SK-N-SH treated with all-trans-retinoic acid at 6 μM for 48 hours (cell line): ENCODE data around the gene TSPAN18.
A peak's percentile ranks its signal among the peaks of the same experiment; 100 is the strongest.

Experiments used
- ATAC-seq: fragments of 200-7000 bp; cut with Tn5 transposase; 3 replicates; pipeline ENCODE4 v1.9.1; 2020; ENCODE audit warnings: mild to moderate bottlenecking, moderate library complexity
- ARNTL ChIP-seq: fragments of 450-650 bp; formaldehyde crosslinking; IDR thresholded peaks from 2 replicates; pipeline ENCODE4 v1.5.0; 2020; ENCODE audit warnings: low read depth, mild to moderate bottlenecking, moderate library complexity, borderline replicate concordance
- BACH2 ChIP-seq: fragments of 250-450 bp; sonication (Bioruptor Pico); IDR thresholded peaks from 2 replicates; pipeline ENCODE4 v1.9.0; 2021; ENCODE audit warnings: mild to moderate bottlenecking, borderline replicate concordance
- ESRRG ChIP-seq: fragments of 250-450 bp; sonication (Bioruptor Pico); IDR thresholded peaks from 2 replicates; pipeline ENCODE4 v1.6.1; 2021; ENCODE audit warnings: mild to moderate bottlenecking
- ISL1 ChIP-seq: fragments of 250-450 bp; sonication (Bioruptor Pico); IDR thresholded peaks from 2 replicates; pipeline ENCODE4 v2.1.2; 2022; ENCODE audit warnings: mild to moderate bottlenecking, moderate library complexity
- PATZ1 ChIP-seq: fragments of 250-450 bp; sonication (Bioruptor Pico); IDR thresholded peaks from 2 replicates; pipeline ENCODE4 v1.8.0; 2020; ENCODE audit warnings: mild to moderate bottlenecking, moderate library complexity, borderline replicate concordance
- POU6F1 ChIP-seq: fragments of 250-450 bp; sonication (Bioruptor Pico); IDR thresholded peaks from 2 replicates; pipeline ENCODE4 v1.8.0; 2021; ENCODE audit warnings: low read depth, mild to moderate bottlenecking, moderate library complexity, borderline replicate concordance
- PPARA ChIP-seq: fragments of 250-450 bp; sonication (Bioruptor Pico); IDR thresholded peaks from 2 replicates; pipeline ENCODE4 v1.5.0; 2020; ENCODE audit warnings: mild to moderate bottlenecking, borderline replicate concordance
- RARB ChIP-seq: fragments of 250-450 bp; sonication (Bioruptor Pico); IDR thresholded peaks from 2 replicates; pipeline ENCODE4 v1.8.0; 2021; ENCODE audit warnings: mild to moderate bottlenecking, moderate library complexity
- TCF4 ChIP-seq: fragments of 250-450 bp; sonication (Bioruptor Pico); IDR thresholded peaks from 2 replicates; pipeline ENCODE4 v1.8.0; 2021; ENCODE audit warnings: mild to moderate bottlenecking, moderate library complexity, borderline replicate concordance
- ZC3H10 ChIP-seq: fragments of 250-450 bp; sonication (Bioruptor Pico); IDR thresholded peaks from 2 replicates; pipeline ENCODE4 v1.5.1; 2021; ENCODE audit warnings: mild to moderate bottlenecking, moderate library complexity
- ZFP3 ChIP-seq: fragments of 250-450 bp; sonication (Bioruptor Pico); IDR thresholded peaks from 2 replicates; pipeline ENCODE4 v1.5.0; 2020; ENCODE audit warnings: mild to moderate bottlenecking, moderate library complexity
- ZNF565 ChIP-seq: fragments of 450-650 bp; formaldehyde crosslinking; conservative IDR thresholded peaks from 2 replicates; pipeline ENCODE4 v1.5.0; 2020; ENCODE audit warnings: low read depth, mild to moderate bottlenecking, moderate library complexity
- ZNF70 ChIP-seq: fragments of 450-650 bp; formaldehyde crosslinking; IDR thresholded peaks from 2 replicates; pipeline ENCODE4 v1.5.0; 2020; ENCODE audit warnings: mild to moderate bottlenecking, moderate library complexity
- TF ChIP-seq, protein P1 (sequence below): fragments of 250-450 bp; sonication (Bioruptor Pico); IDR thresholded peaks from 2 replicates; pipeline ENCODE4 v1.5.0; 2020; ENCODE audit warnings: mild to moderate bottlenecking, moderate library complexity
- TF ChIP-seq, protein P2 (sequence below): fragments of 250-450 bp; sonication (Bioruptor Pico); IDR thresholded peaks from 2 replicates; pipeline ENCODE4 v1.5.1; 2020; ENCODE audit warnings: low read depth, mild to moderate bottlenecking, moderate library complexity

TSPAN18 gene

DNA sequence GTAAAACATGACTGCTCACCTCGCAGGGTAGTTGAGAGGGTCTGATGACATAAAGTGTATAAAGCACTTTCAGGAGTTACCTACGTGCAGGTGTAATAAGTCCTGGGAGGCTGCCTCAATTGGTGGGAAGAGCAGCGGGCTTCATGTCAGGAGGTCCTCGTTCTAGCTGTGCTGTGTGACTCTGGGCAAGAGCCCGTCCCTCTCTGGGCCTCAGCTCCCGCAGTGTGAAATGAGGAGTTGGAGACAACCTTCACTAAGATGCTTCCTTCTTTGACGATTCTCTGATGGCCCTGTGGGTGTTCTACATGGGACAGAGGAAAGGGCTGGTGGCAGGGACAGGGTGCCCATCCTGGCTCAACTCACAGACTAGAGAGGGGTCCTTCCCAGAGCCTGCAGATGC lies 166.1 kb downstream of the TSPAN18 start:
- ATAC-seq, result no peak
- TF ChIP-seq, protein P1, sequence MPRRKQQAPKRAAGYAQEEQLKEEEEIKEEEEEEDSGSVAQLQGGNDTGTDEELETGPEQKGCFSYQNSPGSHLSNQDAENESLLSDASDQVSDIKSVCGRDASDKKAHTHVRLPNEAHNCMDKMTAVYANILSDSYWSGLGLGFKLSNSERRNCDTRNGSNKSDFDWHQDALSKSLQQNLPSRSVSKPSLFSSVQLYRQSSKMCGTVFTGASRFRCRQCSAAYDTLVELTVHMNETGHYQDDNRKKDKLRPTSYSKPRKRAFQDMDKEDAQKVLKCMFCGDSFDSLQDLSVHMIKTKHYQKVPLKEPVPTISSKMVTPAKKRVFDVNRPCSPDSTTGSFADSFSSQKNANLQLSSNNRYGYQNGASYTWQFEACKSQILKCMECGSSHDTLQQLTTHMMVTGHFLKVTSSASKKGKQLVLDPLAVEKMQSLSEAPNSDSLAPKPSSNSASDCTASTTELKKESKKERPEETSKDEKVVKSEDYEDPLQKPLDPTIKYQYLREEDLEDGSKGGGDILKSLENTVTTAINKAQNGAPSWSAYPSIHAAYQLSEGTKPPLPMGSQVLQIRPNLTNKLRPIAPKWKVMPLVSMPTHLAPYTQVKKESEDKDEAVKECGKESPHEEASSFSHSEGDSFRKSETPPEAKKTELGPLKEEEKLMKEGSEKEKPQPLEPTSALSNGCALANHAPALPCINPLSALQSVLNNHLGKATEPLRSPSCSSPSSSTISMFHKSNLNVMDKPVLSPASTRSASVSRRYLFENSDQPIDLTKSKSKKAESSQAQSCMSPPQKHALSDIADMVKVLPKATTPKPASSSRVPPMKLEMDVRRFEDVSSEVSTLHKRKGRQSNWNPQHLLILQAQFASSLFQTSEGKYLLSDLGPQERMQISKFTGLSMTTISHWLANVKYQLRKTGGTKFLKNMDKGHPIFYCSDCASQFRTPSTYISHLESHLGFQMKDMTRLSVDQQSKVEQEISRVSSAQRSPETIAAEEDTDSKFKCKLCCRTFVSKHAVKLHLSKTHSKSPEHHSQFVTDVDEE (CRISPR knock-in tag), result no peak
- TF ChIP-seq TCF4 (CRISPR knock-in tag) (no peak), ZNF70 (CRISPR knock-in tag) (no peak), RARB (CRISPR knock-in tag) (no peak), ESRRG (CRISPR knock-in tag) (no peak), ZFP3 (CRISPR knock-in tag) (no peak), ZNF565 (CRISPR knock-in tag) (no peak)

GRCh38 chr11:44893308-44893822 lies 166.6 kb downstream of the TSPAN18 start:
- ATAC-seq, result no peak

DNA sequence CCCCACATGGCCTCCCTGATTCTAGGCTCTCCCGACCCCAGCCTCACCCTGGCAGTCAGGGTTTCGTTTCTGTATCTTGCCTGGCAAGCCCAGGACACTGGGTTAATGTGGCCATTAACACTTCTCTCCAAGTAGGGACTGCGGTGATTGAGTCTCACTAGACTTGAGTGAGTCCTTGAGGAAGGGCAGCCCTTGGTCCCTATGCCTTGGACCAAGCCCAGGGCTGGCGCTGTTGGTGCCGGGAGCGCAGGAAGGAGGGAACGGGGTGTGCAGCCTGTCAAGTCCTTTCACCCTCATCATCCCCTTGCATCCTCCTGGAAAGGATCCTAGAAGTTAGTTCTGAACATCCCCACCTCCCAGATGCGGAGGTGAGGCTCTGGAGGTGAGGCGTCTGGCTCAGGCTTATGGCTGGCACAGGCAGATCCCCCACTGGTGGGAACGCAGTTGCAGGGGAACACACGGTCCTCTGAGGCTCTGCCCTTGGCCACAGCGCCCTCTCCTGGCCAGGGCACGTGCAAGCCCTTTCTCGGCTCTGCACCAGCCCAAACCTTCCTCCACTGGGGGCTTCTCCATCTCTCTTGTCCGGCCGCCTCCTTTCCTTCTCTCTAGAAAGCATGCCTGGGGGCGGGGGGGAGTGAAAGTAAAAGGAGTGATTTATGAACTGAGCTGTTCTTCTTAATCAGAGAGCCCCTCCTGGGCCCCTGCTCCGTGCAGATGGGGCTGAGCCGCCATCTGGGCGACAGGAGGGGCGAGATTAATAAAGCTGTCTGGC lies 167.3 kb downstream of the TSPAN18 start:
- ATAC-seq, result peak; percentile 99
- TF ChIP-seq, protein P1 (CRISPR knock-in tag), result no peak
- TF ChIP-seq POU6F1 (CRISPR knock-in tag), result no peak
- no peak for TF ChIP-seq ISL1
- no peak for TF ChIP-seq RARB (CRISPR knock-in tag)
- no peak for TF ChIP-seq ZC3H10 (CRISPR knock-in tag)
- no peak for TF ChIP-seq ZNF565 (CRISPR knock-in tag)
- no peak for TF ChIP-seq ZFP3 (CRISPR knock-in tag)
- no peak for TF ChIP-seq ARNTL (CRISPR knock-in tag)
- TF ChIP-seq, protein P2, sequence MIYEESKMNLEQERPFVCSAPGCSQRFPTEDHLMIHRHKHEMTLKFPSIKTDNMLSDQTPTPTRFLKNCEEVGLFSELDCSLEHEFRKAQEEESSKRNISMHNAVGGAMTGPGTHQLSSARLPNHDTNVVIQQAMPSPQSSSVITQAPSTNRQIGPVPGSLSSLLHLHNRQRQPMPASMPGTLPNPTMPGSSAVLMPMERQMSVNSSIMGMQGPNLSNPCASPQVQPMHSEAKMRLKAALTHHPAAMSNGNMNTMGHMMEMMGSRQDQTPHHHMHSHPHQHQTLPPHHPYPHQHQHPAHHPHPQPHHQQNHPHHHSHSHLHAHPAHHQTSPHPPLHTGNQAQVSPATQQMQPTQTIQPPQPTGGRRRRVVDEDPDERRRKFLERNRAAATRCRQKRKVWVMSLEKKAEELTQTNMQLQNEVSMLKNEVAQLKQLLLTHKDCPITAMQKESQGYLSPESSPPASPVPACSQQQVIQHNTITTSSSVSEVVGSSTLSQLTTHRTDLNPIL (CRISPR knock-in tag), result no peak
- no peak for TF ChIP-seq BACH2 (CRISPR knock-in tag)
- no peak for TF ChIP-seq ESRRG (CRISPR knock-in tag)
- TF ChIP-seq PPARA (CRISPR knock-in tag), result no peak
- no peak for TF ChIP-seq ZNF70 (CRISPR knock-in tag)
- no peak for TF ChIP-seq PATZ1 (CRISPR knock-in tag)
- TF ChIP-seq TCF4 (CRISPR knock-in tag), result no peak

More at GRCh38 chr11:44893308-44893822, 166.6 kb downstream of the TSPAN18 start:
- TF ChIP-seq, protein P1 (CRISPR knock-in tag), result peak; percentile 0; the same call in 1 of the 2 replicates
- TF ChIP-seq ZFP3 (CRISPR knock-in tag), result no peak
- TF ChIP-seq, protein P2 (CRISPR knock-in tag), result no peak
- TF ChIP-seq, all 23 proteins: peak for 1
